Colonic mucosa (tissue), 4 donors: ENCODE data around the gene PALS1. TPM values are rescaled to one million over a fixed set of nuclear protein-coding genes. Genes with fewer than 3 reads are reported as not detected.

Experiments
- DNase-seq: peaks from one replicate; pipeline ENCODE4 v3.0.0-alpha.2; 2020
- H3K27ac ChIP-seq: fragments of 200-600 bp; one replicate; pipeline ENCODE4 v1.8.0; 2021
- H3K27me3 ChIP-seq: fragments of 200-600 bp; one replicate; pipeline ENCODE4 v1.8.0; 2021
- H3K36me3 ChIP-seq: fragments of 200-600 bp; one replicate; pipeline ENCODE4 v1.8.0; 2021
- H3K4me1 ChIP-seq: fragments of 200-600 bp; one replicate; pipeline ENCODE4 v1.8.0; 2021; ENCODE audit warnings: mild to moderate bottlenecking
- H3K4me3 ChIP-seq: fragments of 200-600 bp; one replicate; pipeline ENCODE4 v1.8.0; 2021
- H3K9ac ChIP-seq, 2 donors: one replicate each; pipeline ENCODE4 v1.7.0; 2013; ENCODE audit warnings: control low read depth in 2 of 2, low read depth in 2 of 2, low read length in 2 of 2
- H3K9me3 ChIP-seq: fragments of 200-600 bp; one replicate; pipeline ENCODE4 v1.8.0; 2021
- CTCF ChIP-seq: fragments of 200-600 bp; IDR thresholded peaks from one replicate; pipeline ENCODE4 v1.8.0; 2022; ENCODE audit warnings: antibody characterized with exemption, mild to moderate bottlenecking
- intact Hi-C: fragments of 100-400 bp; cut with DNase I; formaldehyde crosslinking; loops from one replicate; pipeline ENCODE4 v1.14.1; 2022
- total RNA-seq, 2 donors: library from RNA; stranded (reverse); fragmentation: NEBNext Ultra II Directional in 1 of 2; extraction: Animal tissue kit (Norgen Biotek cat#: 25700) in 1 of 2; gene quantifications; one replicate each; pipeline ENCODE4 v1.2.1, GENCODE V29; 2021
- donor health status: healthy.
- donor health status: DM: no; HTN: no; CAD: no.
- donor health status: DM: no; HTN: no; CAD: no.

PALS1 gene
- total RNA-seq: 10 to 100 TPM; 35.5 to 45.2 TPM

DNA sequence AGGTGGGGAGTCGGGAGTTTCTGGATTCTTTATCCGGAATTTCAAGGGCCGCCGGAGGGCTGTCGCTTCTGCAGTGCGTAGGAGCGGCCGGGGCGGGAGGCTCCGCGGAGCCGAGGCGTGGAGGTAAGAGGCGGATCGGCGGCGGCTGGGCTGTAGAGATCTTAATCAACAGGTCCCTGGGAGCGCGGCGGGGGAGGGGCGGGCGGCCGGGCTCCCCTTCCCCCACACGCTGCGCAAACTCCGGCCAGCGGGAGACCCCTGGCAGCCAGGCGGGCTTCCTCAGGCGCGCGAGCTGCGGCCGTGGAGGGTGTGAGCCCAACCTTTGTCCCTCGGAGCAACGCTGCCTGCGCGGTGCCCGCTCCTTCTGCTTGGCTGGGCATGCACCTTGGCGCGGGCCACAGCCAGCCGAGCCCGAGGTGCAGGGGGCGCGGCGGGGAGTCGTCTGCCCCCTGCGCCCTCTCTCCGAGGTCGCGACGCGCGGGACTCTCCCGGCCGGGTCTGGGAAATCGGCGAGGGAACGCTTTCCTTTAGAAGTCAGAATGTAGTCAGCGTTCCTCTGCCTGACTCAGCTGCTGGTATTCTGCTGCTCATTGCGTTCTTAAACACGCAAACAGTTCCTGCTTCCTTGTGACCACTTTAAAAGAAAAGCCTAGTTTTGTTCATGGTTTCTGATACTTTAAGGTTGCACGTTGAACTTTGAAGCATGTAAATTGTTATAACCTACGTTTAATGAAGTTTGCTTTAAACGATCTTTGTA is at the start of gene PALS1:
PALS1 (plus strand) TSS at position 25 of the 757 bp plus-strand sequence. CDS start 37,736 bp downstream, outside the sequence.
- Histone ChIP-seq H3K4me3 (peak within 1 kb of the TSS; percentile 99), H3K9ac (peak within 1 kb of the TSS; percentile 83 to 96), H3K27ac (peak within 1 kb of the TSS; percentile 100), H3K9me3 (no peaks in the 10 kb centered on the region), H3K36me3 (no peaks in the 10 kb centered on the region), H3K27me3 (no peaks in the 10 kb centered on the region), H3K4me1 (peaks cover 7% of the 10 kb centered on the region)
- intact Hi-C loops: no loop called here
- no peak for DNase-seq
- TF ChIP-seq CTCF: no peak

DNA sequence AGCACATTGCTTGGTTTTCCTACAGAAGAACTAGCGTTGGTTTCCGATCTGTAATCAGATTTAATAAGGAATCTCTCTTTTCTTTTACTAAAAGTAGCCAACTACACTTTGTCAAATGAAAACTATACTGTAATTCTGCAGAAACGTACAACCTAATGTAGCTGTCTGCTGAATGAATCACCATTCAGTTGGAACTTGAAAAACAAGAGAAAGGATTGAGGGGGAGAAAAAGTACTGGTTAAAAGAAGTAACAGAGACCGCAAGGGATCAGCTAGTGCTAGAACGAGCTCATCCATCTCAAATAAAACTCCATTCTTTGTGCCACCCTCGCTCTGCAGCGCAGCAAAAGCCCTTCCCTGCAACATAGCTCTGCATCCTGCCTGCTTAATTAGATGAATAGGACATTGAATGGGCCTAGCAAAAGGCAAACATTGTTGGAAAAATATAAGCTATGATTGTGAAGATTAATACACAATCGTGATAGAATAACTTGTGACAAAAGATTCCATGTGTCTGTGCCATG is 49.4 kb upstream of the PALS1 start:
- Histone ChIP-seq H3K27ac (no peak overlapping the region), H3K4me3 (no peak overlapping the region), H3K4me1 (no peaks in the 10 kb centered on the region), H3K36me3 (no peaks in the 10 kb centered on the region), H3K27me3 (no peaks in the 10 kb centered on the region), H3K9ac (no peak overlapping the region), H3K9me3 (no peaks in the 10 kb centered on the region)
- no peak for TF ChIP-seq CTCF
- DNase-seq: no peak
- intact Hi-C loops: no loop called here

- TF ChIP-seq CTCF: no peak
- H3K27me3 ChIP-seq: no peaks in the 10 kb centered on the region
- no peak overlapping the region for H3K27ac ChIP-seq
- intact Hi-C loops: no loop called here
- no peaks in the 10 kb centered on the region for H3K4me1 ChIP-seq
- no peak for DNase-seq
- H3K9me3 ChIP-seq: no peaks in the 10 kb centered on the region
- no peak overlapping the region for H3K9ac ChIP-seq
- H3K36me3 ChIP-seq: no peaks in the 10 kb centered on the region
- no peak overlapping the region for H3K4me3 ChIP-seq
Measured at GRCh38 chr14:67192366-67192765, 48.9 kb upstream of the PALS1 start.

DNA sequence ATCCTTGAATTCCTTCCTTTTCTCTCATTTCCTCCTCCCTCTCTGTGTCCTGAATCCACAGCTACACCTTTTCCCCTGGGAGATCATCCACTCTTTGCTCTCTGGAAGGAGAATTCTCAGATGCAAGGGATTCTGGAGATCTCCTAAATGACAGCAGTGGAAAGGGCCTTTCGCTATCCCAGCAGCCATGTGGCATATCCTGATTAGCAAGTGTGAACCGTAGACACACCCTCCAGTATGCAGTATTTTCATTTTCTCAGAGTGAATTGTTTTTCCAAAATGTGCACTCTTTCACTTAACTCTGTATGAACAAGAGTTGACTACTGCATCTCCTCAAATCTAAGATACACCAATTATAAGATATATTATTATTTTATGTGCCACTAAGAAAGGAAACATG is 46.0 kb upstream of the PALS1 start:
- Histone ChIP-seq H3K9ac (no peak overlapping the region), H3K9me3 (no peaks in the 10 kb centered on the region), H3K4me1 (no peaks in the 10 kb centered on the region), H3K27ac (no peak overlapping the region), H3K4me3 (no peak overlapping the region), H3K36me3 (no peaks in the 10 kb centered on the region), H3K27me3 (no peaks in the 10 kb centered on the region)
- no peak for TF ChIP-seq CTCF
- DNase-seq: no peak
- intact Hi-C loops: no loop called here

DNA sequence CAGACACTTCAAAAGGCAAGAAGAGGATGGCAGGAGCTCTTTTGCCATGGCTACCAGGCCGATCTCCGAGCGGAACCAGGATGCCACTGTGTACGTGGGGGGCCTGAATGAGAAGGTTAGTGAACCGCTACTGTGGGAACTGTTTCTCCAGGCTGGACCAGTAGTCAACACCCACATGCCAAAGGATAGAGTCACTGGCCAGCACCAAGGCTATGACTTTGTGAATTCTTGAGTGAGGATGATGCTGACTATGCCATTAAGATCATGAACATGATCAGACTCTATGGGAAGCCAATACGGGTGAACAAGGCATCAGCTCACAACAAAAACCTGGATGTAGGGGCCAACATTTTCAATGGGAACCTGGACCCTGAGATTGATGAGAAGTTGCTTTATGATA is 42.2 kb upstream of the PALS1 start:
- no peak overlapping the region for H3K4me3 ChIP-seq
- H3K36me3 ChIP-seq: no peaks in the 10 kb centered on the region
- no peak overlapping the region for H3K9ac ChIP-seq
- no peak for TF ChIP-seq CTCF
- intact Hi-C loops: no loop called here
- no peak overlapping the region for H3K27ac ChIP-seq
- H3K4me1 ChIP-seq: no peaks in the 10 kb centered on the region
- no peaks in the 10 kb centered on the region for H3K9me3 ChIP-seq
- no peak for DNase-seq
- no peaks in the 10 kb centered on the region for H3K27me3 ChIP-seq
